GDM1 (cell line): ENCODE data around the gene CCDC9B.
A peak's percentile ranks its signal among the peaks of the same experiment; 100 is the strongest.

Source experiments
- DNase-seq: peaks from one replicate; lab custom pipeline; 2025; lab: John Stamatoyannopoulos, UW

Gene CCDC9B

DNA sequence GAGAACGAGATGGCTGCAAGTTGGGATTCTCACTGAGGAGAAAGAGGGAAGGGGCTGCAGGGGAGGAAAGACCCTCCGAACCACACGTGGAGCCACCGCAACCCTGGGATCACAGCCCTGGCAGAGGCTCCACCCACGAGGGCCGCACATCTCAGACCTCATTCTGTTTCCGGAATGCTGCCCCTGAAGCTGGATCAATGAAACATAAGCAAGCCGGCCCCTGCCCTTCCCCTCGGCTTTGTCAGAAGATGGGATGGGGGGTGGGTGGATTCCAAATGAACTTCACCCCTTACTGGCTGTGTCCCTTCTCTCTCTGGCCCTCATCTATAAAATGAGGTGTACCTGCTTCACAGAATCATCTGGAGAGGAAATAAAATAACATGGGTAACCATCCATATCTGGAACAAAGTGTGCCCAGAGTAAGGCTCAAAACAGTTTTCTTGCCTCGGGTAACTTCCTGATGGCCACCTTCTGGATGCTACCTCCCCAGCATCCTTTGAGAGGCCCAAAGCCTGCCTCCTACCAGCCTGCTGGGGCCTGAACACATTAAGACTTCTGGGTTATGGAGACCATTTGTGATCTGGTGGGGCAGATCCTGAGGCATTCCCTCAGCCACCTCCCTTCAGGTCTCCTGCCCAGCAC lies 4.6 kb upstream of the CCDC9B start:
- no peak for DNase-seq

DNA sequence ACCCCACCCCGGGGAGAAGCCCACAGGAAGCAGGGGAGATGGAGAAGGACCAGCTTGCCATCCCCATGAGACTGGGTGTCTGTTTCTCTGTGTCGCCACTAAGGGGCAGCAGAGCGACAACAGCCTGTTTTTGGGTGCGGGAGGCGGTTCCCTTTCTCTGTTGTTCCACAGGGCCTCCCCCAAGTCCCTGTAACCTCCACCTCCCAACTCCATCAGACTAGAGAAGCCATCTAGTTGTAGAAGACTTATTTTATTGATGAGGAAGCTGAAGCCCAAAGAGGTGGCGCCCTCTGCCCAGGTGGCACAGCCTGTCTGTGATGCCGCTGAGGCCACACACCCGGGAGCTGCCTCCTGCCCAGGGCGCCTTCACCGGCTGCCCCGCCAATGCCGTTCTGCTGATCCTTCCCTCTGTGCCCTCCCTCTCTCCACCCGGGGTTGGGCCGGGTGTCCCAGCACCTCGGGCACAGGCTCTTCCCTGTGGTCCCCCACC lies 3.9 kb upstream of the CCDC9B start:
- peak; percentile 60 for DNase-seq

DNA sequence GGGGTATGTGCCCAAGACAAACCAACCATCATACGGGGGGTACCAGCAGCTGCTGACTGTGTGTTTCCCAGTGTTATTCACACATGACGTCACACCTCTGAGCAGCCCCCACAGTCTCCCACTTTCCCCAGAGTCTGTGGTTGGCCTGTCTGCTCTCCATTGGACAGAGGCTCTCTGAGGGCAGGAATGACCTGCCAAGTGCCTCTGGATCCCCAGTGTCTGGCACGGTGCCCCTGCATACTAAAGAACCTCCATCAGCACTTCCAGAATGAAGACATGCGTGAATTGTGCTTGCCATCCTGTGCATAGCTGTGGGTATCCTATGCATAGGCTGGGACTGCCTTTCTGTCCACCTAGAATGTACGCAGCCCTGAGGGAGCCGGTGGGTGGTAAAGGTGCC lies 3.5 kb upstream of the CCDC9B start:
- no peak for DNase-seq

DNA sequence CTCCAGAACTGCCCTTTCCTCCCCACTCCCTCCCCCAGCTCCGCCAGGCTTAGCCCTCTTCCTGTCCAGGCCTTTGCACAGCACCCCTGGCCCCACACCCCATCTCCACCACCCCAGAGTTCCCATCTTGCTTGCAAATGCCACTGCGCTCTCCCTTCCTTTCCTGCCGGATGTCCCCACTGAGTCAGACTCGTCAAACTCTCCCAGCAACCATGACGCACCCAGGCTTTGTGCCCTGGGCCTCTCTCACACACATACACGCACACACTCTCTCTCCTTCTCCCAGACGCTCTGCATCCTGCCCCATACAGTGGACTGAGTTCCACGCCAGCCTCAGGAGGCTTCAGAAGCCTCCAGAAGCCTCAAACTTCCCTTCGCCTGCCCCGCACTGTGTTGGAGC lies 2.8 kb upstream of the CCDC9B start:
- DNase-seq = peak; percentile 63

DNA sequence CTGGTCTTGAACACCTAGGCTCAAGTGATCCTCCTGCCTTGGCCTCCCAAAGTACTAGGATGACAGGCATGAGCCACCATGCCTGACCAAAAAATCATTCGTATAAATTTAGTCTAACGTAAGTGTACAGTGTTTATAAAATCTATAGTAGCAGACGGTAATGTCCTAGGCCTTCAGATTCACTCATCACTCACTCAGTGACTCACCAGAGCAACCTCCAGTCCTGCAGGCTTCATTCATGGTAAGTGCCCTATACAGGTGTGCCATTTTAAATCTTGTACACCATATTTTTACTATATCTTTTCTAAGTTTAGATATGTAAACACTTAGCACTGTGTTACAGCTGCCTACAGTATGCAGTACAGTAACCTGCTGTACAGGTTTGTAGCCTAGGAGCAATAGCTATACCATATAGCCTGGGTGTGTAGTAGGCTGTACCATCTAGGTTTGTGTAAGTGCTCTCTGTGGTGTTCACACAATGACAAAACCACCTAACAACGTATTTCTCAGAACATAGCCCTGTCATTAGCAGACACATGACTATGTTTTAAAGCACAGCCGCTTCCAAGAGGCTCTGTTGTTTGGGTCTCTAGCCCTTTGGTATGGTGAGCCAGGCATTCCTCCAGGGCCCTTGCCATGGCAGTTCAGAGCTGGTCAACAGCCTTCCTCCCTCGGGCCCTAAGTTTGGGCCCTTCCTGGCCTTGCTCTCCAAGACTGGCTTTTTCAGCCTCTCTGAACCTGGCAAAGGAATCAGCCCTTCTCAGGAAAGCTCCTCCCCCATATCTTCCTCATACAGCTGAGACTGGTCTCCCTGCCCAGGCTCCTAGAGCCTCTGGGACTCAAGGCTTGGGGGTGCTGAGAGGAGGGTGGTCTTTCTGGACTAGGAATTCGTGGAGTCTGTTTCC lies 1.9 kb upstream of the CCDC9B start:
- no peak for DNase-seq

DNA sequence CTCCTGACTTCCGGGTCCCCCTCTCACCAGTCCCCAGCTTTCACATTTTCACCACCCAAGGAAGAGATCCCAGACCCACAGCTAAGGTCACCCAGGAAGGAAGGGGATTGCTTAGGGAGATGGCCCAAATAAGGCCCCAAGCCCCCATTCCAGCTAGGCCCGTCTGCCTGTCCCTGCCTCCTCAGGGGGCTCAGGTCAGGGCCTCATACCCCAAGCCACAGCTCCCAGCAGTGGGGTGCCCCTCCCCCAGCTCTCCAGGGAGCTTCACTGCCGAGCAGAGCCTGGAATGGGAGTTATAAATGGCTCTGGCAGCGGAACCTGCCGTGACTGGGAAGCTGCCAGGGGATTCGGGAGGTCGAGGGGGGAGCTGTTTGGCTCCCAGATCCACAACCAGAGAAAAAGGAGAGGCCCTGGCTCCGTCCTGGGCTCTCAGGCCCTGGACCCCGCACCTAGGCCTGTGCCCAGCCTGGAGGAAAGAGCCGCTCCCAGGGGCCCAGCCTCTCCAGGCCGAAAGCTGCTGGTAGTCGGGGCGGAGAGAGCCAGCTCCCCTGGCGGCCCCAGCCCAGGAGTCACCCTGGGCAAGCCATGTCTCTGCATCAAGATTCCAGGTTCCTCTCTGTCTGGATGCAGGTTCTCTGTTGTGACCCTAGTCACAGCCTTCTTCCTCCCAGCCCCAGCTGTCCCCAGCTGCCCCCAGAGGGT lies 550 bp downstream of the CCDC9B start:
- no peak for DNase-seq

DNA sequence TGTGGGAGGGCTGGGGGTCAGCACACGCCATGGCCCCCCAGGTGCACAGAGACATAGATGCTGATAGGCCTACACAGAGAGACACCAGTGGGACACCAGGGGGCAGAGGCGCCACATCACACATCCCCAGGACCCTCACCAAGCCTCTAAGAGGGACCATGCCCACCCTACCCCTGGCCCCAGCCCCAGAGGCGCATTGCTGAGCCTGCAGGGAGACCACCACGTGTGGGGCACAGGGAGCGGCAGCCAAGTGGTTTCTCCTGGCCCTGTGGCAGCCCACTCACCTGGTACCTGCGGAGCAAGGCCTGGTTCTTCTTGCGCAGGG lies 1.2 kb downstream of the CCDC9B start:
- no peak for DNase-seq

DNA sequence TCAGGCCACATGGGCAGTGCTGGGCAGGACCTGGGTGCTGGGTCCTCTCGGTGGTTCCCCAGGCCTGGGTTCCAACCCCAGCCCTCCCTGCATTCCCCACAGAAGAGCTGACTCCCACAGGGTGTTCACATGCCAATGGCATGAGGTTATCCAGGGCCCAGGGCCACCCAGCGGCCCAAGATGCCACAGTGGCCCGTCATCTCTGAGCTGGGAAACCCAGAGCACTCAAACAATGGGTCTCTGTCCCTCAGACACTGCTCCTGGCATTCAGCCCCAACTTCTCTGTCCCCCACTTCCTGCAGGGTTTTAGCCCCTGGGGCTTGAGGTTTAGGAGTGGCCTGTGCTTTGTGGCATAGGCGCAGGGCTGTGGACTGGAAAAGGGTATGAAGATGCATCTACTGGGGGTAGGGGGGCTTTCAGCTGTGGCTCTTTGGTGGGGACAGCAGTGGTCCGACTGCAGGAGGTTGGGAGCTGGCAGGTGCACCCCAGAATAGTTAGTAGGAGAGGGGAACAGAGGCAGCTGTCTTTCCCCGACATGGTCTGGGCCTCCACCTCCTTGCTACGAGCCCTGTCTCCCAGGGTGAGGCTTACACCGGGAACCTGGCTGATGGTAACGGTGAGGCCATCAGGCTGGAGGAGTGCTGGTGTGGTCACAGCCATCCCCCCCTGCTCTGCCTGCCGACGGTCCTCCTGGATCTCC lies 1.7 kb downstream of the CCDC9B start:
- no peak for DNase-seq

DNA sequence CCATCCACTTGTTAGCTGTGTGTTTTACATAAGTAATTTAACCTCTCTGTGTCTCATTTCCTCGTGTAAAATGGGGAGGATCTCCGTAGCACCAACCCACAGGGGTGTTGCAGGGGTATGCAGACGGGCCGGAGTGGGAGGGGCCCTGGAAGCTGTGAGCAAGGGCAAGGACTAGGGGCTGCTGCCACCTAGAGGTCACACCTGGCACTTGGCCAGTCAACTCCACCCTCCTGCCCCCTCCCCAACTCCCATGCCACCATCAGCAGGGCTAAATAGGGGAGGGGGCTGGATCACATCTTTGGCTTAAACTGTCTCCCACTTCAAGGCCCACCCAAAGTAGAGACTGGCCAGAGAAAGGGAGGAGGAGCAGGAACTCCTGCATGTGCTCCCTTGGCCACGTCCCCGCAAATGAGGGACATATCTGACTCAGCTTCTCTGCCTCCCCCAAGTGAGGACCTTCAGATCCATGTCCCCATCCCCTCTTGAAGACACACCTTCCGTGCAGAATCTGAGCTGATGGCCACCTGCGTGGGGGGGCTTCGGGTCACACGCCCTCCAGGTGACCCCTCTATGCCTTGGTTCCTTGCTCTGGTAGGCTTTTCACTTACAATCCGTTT lies 2.6 kb downstream of the CCDC9B start:
- DNase-seq = peak; percentile 81

DNA sequence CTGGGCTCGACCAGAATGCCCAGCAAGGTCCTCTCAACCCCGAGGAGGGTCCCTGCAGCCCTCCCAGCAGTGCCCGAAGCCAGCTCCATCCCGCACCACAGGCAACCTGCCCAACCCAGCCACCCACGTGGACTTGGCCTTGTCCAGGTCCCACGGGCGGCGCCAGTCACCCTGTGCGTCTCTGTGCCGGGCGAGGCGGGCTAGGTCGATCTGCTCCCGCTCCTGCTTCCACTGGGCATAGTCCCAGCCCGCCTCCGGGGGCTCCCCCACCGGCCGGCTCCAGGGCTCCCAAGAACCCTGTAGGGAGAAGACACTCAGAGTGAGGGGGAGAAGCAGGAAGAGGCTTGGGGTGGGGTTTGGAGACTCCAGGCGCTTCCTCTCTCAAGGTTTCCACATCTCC lies 3.1 kb downstream of the CCDC9B start:
- no peak for DNase-seq

DNA sequence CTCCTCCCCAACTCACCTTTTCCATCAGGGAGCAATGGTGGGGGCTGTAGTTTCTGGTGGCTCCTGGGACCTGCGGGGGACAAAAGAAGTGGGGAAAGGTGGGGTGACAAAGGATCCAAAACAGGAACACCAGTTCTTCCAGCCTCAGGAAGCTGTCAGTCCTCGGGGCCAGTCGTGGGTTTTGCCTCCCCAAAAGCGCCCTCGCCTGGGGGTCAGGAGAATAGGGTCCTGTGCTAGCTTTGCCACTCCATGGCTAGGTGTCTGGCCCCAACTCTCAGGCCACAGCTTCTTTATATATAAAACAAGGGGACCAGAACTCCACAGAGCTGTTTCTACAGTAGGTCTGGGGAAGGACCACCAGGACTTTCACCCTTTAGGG lies 4.0 kb downstream of the CCDC9B start:
- peak; percentile 47 for DNase-seq

DNA sequence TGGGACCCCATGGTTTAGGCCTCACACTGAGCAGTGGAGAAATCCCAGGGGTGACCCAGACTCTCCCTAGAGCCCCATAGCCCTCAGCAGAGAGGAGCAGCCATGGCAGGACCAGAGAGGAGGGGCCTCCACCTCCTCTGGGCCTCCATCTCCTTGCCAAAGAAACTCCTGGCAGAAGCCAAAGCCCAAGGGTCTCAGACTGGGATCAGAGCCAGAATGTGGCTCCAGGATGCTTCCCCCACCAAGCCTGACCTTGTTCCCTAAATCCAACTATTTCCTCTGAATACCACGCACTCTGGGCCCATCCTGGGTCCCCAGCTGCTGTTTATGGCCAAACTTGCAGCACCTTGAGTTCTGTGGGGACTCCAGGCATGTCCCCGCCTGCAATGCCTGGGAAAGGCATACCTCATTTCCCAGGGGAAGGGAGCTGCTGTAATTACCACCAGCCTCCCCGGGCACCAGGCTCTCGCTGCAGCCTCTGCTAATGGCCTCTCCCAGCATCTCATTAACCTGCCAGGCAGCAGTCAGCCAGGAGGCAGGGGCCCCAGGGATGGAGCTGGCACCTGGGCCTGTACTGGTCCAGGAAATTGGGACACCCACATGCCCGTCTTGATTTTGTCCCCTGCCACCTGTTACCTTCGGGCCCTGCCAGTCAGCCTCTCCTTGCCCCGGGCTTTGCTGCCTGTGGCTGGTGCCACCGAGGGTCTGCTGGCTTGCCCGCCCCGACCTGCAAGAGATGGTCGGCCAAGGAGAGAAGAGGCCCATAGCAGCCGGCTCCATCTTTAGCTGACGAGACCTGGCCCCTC lies 4.6 kb downstream of the CCDC9B start:
- DNase-seq = no peak

DNA sequence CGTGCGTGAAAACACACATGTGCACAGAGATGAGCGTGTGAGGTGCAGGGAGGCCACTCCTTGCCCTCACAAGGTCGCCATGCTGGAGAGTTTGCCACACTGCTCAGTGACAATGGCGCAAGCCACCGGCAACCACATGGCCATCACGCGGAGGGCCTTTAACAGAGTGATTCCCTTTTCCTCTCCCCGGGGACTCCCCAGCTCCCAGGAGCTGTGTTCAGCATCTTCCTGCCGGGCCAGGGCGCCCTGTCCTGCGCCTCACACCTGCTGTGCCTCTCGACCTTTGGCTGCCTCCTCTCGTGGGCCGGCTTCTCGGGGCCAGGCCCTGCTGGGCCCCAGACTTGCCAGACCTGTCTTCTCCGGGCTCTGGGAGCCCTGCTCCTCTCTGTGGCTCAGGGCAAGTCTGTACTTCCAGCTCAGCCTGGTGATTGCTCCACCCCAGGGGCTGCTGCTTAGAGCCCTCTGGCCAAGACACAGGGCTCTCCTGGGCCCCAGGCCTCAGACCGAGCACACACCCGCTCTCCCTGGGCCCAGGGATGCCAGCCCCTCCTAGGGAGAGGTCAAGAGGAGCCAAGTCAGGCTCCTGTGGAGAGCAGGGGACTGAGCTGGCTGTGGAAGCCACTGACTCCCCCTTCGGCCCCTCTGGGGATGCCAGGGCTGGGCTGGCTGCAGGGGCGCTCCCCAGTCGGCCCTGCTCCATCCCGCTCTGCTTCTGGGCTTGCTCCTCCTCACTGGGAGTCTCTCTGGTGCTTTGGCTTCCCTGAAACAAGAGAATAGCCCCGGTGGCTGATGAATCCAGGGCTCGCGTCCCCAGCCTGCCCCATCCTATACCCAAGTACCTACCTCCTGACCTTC lies 5.6 kb downstream of the CCDC9B start:
- no peak for DNase-seq

DNA sequence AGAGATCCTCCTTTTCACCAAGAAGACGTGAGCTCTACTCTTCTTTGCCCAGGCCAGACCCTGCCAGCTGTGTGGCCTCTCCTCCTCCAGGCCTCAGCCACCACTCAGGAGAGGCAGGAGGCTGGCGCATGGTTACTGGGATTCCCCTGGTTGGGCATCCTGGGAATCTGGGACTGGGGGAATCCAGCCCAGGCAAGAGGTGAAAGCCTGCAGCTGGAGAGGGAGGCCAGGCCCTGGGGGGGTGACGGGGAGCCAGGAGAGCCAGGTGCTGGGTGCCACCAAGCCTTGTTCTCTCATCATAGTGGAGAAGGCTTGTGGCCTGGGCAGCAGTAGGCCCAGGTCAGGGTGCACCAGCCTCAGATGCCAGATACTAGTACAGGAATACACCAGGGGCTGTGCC lies 6.2 kb downstream of the CCDC9B start:
- no peak for DNase-seq

DNA sequence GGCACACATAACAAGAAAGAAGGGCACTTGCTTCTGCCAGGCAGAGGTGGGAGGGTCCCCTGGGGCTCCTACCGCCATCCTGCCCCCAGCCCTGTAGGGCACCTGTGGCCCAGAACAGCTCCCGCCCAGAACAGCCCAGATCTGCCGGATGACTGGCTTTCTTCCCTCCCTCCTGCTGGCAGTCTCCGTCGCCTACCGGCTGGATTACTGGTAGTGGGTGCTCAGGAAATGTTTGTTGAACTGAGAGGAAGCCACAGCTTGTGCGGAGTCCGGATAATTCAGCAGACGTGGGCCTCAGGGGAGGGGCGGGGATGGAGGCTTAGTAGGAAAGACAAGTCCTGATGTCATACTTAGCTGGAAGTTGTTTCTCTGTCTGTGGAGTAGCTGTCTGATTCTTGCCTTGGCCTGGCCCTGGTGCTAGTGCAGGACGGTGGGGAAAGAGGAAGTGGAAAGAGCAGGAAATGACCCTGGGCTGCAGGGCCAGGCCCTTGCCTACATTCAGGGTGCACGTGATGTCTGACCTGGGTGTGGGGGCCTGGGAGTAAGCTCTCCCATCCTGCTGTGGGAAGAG lies 6.7 kb downstream of the CCDC9B start:
- DNase-seq = peak; percentile 98

DNA sequence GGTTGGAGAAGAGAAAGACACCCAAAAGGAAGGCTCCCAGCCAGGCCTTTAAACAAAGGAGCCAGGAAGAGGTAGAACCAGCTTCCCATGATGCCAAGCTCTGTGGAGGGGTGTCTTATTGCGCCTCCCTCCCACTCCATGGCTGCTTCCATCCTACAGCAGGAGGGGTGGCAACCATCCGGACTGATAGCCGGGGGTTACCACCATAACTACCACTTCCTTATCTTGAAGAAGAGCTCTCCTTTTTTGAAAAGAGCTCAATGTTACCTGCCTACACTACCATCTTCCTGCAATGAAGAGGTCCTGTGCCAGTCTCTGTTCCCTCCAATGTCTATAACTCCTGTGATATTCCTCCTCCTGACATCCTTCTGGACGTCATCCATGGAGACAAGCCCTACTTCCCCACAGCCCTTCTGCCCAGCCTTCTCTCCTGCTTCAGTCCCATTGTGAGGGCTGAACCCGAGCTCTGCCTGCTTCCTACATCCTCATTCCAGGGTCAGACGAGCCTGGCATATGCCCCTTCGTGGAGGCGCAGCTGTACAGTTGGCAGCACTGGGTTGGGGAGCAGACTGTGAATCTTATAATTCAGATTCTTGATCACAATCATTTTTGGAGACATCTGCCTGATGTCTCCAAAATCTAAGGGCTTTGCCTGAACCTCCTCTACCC lies 8.5 kb downstream of the CCDC9B start:
- DNase-seq = no peak

DNA sequence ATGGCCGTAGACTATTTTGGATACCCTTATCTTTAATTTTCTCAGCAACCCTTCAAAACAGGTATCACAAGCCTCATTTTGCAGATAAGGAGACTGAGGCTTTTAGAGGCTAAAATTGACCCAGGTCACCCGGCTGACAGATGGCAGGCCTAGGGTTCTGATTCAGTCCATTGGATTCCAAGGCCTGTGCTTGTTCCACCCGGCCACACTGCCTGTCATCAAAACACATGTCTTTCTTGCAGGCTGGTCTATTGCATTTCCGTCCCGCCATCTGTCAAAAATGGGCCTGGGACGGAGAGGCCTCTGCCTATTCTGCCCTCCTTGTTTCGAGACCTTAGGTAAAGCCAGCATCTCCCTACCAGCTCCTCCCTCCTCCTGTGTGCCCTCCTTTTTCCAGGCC lies 9.1 kb downstream of the CCDC9B start:
- no peak for DNase-seq

DNA sequence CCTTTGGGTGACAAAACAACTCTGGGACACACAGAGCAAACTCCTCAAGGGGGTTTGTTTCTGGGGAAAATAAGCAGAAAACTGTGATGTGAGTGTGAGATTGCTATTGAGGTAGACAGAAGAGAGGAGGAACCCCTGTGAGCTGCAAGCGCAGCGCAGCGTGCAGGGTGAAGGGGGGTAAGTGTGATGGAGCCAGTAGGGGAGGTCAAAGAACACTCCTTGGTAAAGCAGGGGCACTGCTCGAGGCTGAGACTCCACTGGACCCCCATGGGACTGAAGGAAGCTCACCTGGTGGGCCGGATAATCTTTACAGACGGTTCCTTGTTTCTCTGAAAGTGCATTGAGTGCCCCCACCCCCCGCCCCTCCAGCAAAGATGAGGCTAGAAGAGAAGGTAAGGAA lies 9.7 kb downstream of the CCDC9B start:
- no peak for DNase-seq

DNA sequence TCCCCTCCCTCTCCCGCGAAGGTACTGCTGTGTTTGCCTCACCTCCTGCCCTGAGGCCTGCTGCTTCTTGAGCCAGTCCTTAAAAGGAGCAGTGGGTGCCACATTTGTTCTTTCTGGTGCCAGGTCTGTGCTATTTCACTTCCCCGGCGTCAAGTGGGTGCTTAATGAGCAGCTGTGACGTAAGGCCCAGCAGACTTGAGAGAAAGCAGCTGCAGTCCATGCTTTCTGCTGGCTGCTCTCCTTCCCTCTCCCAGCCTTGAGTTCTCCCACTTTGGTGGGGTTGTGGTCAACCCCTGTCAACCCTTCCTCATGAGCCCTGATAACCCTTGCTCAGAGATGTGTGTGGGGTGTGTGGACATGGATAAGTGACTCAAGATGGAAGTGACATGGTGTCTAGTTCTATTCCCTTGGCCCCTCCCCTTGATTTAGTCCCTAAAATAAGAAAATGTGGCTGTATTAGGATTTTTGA lies 10.3 kb downstream of the CCDC9B start:
- DNase-seq = peak; percentile 43
